Sciatic nerve (tissue), 2 donors: ENCODE results near the gene SP3. TPM values are rescaled to one million over a fixed set of nuclear protein-coding genes. Genes with fewer than 3 reads are reported as not detected.
A peak's percentile ranks its signal among the peaks of the same experiment; 100 is the strongest.

ENCODE experiments used
- ATAC-seq: fragments of 200-7000 bp; cut with Tn5 transposase; one replicate; pipeline ENCODE4 v1.9.1; 2020; ENCODE audit warnings: mild to moderate bottlenecking, moderate library complexity
- DNase-seq: peaks from one replicate; pipeline ENCODE4 v3.0.0-alpha.2; 2020; ENCODE audit warnings: low spot score
- intact Hi-C: fragments of 100-400 bp; cut with DNase I; formaldehyde crosslinking; loops from one replicate; pipeline ENCODE4 v1.14.2; 2022
- total RNA-seq: library from RNA; stranded (reverse); fragmentation: NEBNext Ultra II Directional; extraction: Animal tissue kit (Norgen Biotek cat#: 25700); gene quantifications from one replicate; pipeline ENCODE4 v1.2.1, GENCODE V29; 2021
- donor health status: DM: no; HTN: no; CAD: no.
- donor health status: DM: no; HTN: no; CAD: no.

SP3 gene
- total RNA-seq, 1 donor from 2014 or later, result 93.5 TPM

- intact Hi-C loops, result no loop called here
- DNase-seq, result no peak
Observed at GRCh38 chr2:173972636-173973035, 7.5 kb upstream of the SP3 start.

GRCh38 chr2:173972165-173972564 is 7.0 kb upstream of the SP3 start:
- intact Hi-C loops, result no loop called here
- ATAC-seq (no peak), DNase-seq (no peak)

More at GRCh38 chr2:173972636-173973035, 7.5 kb upstream of the SP3 start:
- no peak for ATAC-seq

- ATAC-seq (no peak), DNase-seq (no peak)
- intact Hi-C loops, result no loop called here
Observed at GRCh38 chr2:173970516-173970924, 5.3 kb upstream of the SP3 start.

GRCh38 chr2:173969886-173970285 is 4.7 kb upstream of the SP3 start:
- no peak for ATAC-seq
- no peak for DNase-seq
- intact Hi-C loops, result no loop called here

- ATAC-seq (no peak), DNase-seq (no peak)
- intact Hi-C loops, result no loop called here
Observed at GRCh38 chr2:173968551-173968950, 3.4 kb upstream of the SP3 start.

GRCh38 chr2:173966274-173967098 is 1.3 kb upstream of the SP3 start:
- intact Hi-C loops, result no loop called here
- ATAC-seq, result no peak

GRCh38 chr2:173964565-173965371 is 405 bp downstream of the SP3 start:
- intact Hi-C loops, result no loop called here
- DNase-seq (peak; percentile 92), ATAC-seq (peak; percentile 78)

More at GRCh38 chr2:173966274-173967098, 1.3 kb upstream of the SP3 start:
- DNase-seq, result no peak

GRCh38 chr2:173963817-173964564 is 1.2 kb downstream of the SP3 start:
- peak; percentile 57 for ATAC-seq
- intact Hi-C loops, result no loop called here
- DNase-seq, result peak; percentile 95

- intact Hi-C loops, result no loop called here
- DNase-seq (no peak), ATAC-seq (no peak)
Observed at GRCh38 chr2:173963323-173963816, 1.8 kb downstream of the SP3 start.

- intact Hi-C loops, result no loop called here
- ATAC-seq (no peak), DNase-seq (no peak)
Observed at GRCh38 chr2:173962583-173963110, 2.5 kb downstream of the SP3 start.

GRCh38 chr2:173962031-173962430 is 3.1 kb downstream of the SP3 start:
- no peak for ATAC-seq
- intact Hi-C loops, result no loop called here
- DNase-seq, result no peak

GRCh38 chr2:173961346-173961705 is 3.8 kb downstream of the SP3 start:
- ATAC-seq (no peak), DNase-seq (no peak)
- intact Hi-C loops, result no loop called here

GRCh38 chr2:173959909-173960308 is 5.3 kb downstream of the SP3 start:
- no peak for DNase-seq
- no peak for ATAC-seq
- intact Hi-C loops, result no loop called here

GRCh38 chr2:173959358-173959884 is 5.8 kb downstream of the SP3 start:
- no peak for DNase-seq
- intact Hi-C loops, result no loop called here

GRCh38 chr2:173958198-173958846 is 6.9 kb downstream of the SP3 start:
- DNase-seq, result no peak
- intact Hi-C loops, result no loop called here
- ATAC-seq, result no peak

More at GRCh38 chr2:173959358-173959884, 5.8 kb downstream of the SP3 start:
- ATAC-seq, result no peak

- intact Hi-C loops, result no loop called here
- ATAC-seq (no peak), DNase-seq (no peak)
Observed at GRCh38 chr2:173957517-173957916, 7.7 kb downstream of the SP3 start.

- intact Hi-C loops, result no loop called here
- no peak for ATAC-seq
- DNase-seq, result no peak
Observed at GRCh38 chr2:173956454-173956853, 8.7 kb downstream of the SP3 start.

GRCh38 chr2:173955867-173956266 is 9.3 kb downstream of the SP3 start:
- no peak for DNase-seq
- no peak for ATAC-seq
- intact Hi-C loops, result no loop called here
